Uterus (tissue), 2 donors: Measurements from ENCODE around the gene KCNN3.

ENCODE experiments used
- POLR2A ChIP-seq, 2 donors: fragments of 450-650 bp; IDR thresholded peaks; one replicate each; pipeline ENCODE4 v1.6.1; 2016; ENCODE audit warnings: antibody characterized with exemption in 2 of 2, mild to moderate bottlenecking in 1 of 2, moderate library complexity in 1 of 2
- TF ChIP-seq, protein P1 (sequence below), 4 experiments: fragments of 200-600 bp in 2 of 4; fragments of 450-650 bp in 2 of 4; sonication (generic) in 2 of 4; IDR thresholded peaks; one replicate each; pipeline ENCODE4 v1.5.1; 2016 to 2019; ENCODE audit warnings: antibody characterized with exemption in 4 of 4, mild to moderate bottlenecking in 2 of 4, moderate library complexity in 1 of 4

DNA sequence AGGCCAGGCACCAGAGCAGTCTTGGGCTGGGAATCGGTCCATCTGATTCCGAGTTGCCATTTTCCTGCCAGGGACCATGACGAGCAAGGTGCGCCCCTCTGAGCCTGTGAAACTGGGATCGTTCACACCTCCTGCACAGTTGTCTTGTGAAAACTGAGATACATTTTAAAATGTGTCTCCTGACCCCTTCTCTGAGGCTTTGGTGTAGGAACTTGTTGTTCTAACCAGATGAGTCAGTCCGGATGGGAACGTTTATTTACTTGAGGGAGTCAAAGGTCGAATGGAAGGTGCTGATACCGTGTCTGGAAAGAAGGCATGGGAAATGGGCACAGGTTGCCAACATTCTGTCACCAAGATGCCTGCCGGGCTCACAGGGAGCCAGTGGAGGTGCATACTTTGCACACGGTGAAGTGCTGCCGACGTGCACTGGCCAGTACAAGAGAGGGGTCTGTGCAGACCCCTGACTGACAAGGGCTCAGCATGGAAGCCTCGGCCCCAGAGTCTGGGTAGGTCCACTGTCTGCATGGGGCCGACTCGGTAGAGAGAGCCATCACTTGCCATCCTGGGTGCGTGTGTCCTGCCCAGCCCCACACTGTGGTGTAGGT, 7.4 kb upstream of the KCNN3 start:
- TF ChIP-seq POLR2A (IDR thresholded peaks at IDR 0.05) = no peak
- TF ChIP-seq, protein P1, sequence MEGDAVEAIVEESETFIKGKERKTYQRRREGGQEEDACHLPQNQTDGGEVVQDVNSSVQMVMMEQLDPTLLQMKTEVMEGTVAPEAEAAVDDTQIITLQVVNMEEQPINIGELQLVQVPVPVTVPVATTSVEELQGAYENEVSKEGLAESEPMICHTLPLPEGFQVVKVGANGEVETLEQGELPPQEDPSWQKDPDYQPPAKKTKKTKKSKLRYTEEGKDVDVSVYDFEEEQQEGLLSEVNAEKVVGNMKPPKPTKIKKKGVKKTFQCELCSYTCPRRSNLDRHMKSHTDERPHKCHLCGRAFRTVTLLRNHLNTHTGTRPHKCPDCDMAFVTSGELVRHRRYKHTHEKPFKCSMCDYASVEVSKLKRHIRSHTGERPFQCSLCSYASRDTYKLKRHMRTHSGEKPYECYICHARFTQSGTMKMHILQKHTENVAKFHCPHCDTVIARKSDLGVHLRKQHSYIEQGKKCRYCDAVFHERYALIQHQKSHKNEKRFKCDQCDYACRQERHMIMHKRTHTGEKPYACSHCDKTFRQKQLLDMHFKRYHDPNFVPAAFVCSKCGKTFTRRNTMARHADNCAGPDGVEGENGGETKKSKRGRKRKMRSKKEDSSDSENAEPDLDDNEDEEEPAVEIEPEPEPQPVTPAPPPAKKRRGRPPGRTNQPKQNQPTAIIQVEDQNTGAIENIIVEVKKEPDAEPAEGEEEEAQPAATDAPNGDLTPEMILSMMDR (IDR thresholded peaks at IDR 0.05) = no peak
